Measurements from ENCODE around the gene ZBTB42. TPM values are rescaled to one million over a fixed set of nuclear protein-coding genes. Genes with fewer than 3 reads are reported as not detected.

The ZBTB42 gene
- total and polyA plus RNA-seq, 2 of the 13 experiments (the other 11 are each of a cell fraction or from before 2014, with no cell fraction given) = 2.8 to 4.2 TPM

GRCh38 chr14:104800771-104801519 is at the start of gene ZBTB42 (continued):
- TF ChIP-seq, protein P1, sequence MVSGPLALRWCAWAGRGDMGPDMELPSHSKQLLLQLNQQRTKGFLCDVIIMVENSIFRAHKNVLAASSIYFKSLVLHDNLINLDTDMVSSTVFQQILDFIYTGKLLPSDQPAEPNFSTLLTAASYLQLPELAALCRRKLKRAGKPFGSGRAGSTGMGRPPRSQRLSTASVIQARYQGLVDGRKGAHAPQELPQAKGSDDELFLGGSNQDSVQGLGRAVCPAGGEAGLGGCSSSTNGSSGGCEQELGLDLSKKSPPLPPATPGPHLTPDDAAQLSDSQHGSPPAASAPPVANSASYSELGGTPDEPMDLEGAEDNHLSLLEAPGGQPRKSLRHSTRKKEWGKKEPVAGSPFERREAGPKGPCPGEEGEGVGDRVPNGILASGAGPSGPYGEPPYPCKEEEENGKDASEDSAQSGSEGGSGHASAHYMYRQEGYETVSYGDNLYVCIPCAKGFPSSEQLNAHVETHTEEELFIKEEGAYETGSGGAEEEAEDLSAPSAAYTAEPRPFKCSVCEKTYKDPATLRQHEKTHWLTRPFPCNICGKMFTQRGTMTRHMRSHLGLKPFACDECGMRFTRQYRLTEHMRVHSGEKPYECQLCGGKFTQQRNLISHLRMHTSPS (CRISPR knock-in tag; IDR thresholded peaks at IDR 0.05; ENCODE audit: low read depth) = no peak; the same call in 1 of the 2 replicates
- TF ChIP-seq SATB2 (CRISPR knock-in tag; IDR thresholded peaks at IDR 0.05) (no peak), ATF7-NPFF (CRISPR knock-in tag; IDR thresholded peaks at IDR 0.05; ENCODE audit: low read depth) (no peak), ZNF24 (IDR thresholded peaks at IDR 0.05) (no peak), KDM1A (CRISPR knock-in tag; IDR thresholded peaks at IDR 0.05) (no peak), ZNF749 (CRISPR knock-in tag; IDR thresholded peaks at IDR 0.05; ENCODE audit: borderline replicate concordance) (no peak), GLI4 (CRISPR knock-in tag; IDR thresholded peaks at IDR 0.05; ENCODE audit: borderline replicate concordance) (no peak), DMAP1 (CRISPR knock-in tag; IDR thresholded peaks at IDR 0.05) (no peak), POGZ (CRISPR knock-in tag; IDR thresholded peaks at IDR 0.05) (no peak), ZNF572 (CRISPR knock-in tag; IDR thresholded peaks at IDR 0.05) (no peak), NR0B2 (CRISPR knock-in tag; IDR thresholded peaks at IDR 0.05) (0 out of 2 replicates have a peak, but pooled peaks have one; percentile 38), ZBTB26 (CRISPR knock-in tag; IDR thresholded peaks at IDR 0.05; ENCODE audit: borderline replicate concordance) (peak; percentile 18; the same call in 1 of the 2 replicates), KDM3A (CRISPR knock-in tag; IDR thresholded peaks at IDR 0.05; ENCODE audit: low read depth) (no peak; the same call in 1 of the 2 replicates), ZFP82 (CRISPR knock-in tag; IDR thresholded peaks at IDR 0.05; ENCODE audit: borderline replicate concordance) (no peak), GTF2F1 (IDR thresholded peaks at IDR 0.05; ENCODE audit: low read length) (no peak), NR2F6 (IDR thresholded peaks at IDR 0.05) (no peak), NR2F6 (CRISPR knock-in tag; IDR thresholded peaks at IDR 0.05) (no peak)
- TF ChIP-seq, protein P2, sequence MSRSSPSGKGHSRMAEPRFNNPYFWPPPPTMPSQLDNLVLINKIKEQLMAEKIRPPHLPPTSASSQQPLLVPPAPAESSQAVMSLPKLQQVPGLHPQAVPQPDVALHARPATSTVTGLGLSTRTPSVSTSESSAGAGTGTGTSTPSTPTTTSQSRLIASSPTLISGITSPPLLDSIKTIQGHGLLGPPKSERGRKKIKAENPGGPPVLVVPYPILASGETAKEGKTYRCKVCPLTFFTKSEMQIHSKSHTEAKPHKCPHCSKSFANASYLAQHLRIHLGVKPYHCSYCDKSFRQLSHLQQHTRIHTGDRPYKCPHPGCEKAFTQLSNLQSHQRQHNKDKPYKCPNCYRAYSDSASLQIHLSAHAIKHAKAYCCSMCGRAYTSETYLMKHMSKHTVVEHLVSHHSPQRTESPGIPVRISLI (CRISPR knock-in tag; IDR thresholded peaks at IDR 0.05; ENCODE audit: borderline replicate concordance) = no peak
- TF ChIP-seq, protein P3, sequence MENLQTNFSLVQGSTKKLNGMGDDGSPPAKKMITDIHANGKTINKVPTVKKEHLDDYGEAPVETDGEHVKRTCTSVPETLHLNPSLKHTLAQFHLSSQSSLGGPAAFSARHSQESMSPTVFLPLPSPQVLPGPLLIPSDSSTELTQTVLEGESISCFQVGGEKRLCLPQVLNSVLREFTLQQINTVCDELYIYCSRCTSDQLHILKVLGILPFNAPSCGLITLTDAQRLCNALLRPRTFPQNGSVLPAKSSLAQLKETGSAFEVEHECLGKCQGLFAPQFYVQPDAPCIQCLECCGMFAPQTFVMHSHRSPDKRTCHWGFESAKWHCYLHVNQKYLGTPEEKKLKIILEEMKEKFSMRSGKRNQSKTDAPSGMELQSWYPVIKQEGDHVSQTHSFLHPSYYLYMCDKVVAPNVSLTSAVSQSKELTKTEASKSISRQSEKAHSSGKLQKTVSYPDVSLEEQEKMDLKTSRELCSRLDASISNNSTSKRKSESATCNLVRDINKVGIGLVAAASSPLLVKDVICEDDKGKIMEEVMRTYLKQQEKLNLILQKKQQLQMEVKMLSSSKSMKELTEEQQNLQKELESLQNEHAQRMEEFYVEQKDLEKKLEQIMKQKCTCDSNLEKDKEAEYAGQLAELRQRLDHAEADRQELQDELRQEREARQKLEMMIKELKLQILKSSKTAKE (CRISPR knock-in tag; IDR thresholded peaks at IDR 0.05; ENCODE audit: borderline replicate concordance) = peak; percentile 34; the same call in 1 of the 2 replicates
- TF ChIP-seq, protein P4, sequence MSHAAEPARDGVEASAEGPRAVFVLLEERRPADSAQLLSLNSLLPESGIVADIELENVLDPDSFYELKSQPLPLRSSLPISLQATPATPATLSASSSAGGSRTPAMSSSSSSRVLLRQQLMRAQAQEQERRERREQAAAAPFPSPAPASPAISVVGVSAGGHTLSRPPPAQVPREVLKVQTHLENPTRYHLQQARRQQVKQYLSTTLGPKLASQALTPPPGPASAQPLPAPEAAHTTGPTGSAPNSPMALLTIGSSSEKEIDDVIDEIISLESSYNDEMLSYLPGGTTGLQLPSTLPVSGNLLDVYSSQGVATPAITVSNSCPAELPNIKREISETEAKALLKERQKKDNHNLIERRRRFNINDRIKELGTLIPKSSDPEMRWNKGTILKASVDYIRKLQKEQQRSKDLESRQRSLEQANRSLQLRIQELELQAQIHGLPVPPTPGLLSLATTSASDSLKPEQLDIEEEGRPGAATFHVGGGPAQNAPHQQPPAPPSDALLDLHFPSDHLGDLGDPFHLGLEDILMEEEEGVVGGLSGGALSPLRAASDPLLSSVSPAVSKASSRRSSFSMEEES (CRISPR knock-in tag; IDR thresholded peaks at IDR 0.05) = no peak

All from HepG2 (cell line).